Endothelial cell of umbilical vein (primary cell): Measurements from ENCODE around the gene ORMDL3.

ENCODE experiments used
- CTCF ChIP-seq, 2 donors: IDR thresholded peaks; 1 replicate in 1 of 2; 2 replicates in 1 of 2; pipeline ENCODE4 v1.5.1; 2011; ENCODE audit warnings: low read length in 2 of 2, mild to moderate bottlenecking in 2 of 2, moderate library complexity in 2 of 2, control low read depth in 1 of 2, inconsistent platforms in 1 of 2, low read depth in 1 of 2; ENCODE audit not compliant: insufficient read depth in 1 of 2; ENCODE audit errors: extremely low read depth in 1 of 2
- MAX ChIP-seq: IDR thresholded peaks from 2 replicates; pipeline ENCODE4 v1.6.1; 2011; ENCODE audit not compliant: insufficient read depth, insufficient read length
- MYC ChIP-seq: IDR thresholded peaks from one replicate; pipeline ENCODE4 v1.6.1; 2011; ENCODE audit warnings: mild to moderate bottlenecking, low read depth, low read length
- POLR2A ChIP-seq: IDR thresholded peaks from 2 replicates; pipeline ENCODE4 v1.6.1; 2012; ENCODE audit warnings: low read depth, mild to moderate bottlenecking, control low read depth, low read length
- POLR2AphosphoS5 ChIP-seq: IDR thresholded peaks from 2 replicates; pipeline ENCODE4 v1.6.1; 2012; ENCODE audit warnings: low read depth, mild to moderate bottlenecking, control low read depth, low read length, moderate library complexity; ENCODE audit not compliant: insufficient read depth

- no peak for TF ChIP-seq POLR2A
- TF ChIP-seq CTCF (IDR thresholded peaks at IDR 0.05; ENCODE audit: extremely low read depth in 1 of 2, insufficient read depth in 1 of 2, low read depth in 1 of 2, low read length in 2 of 2): no peak
- TF ChIP-seq MYC: no peak
- no peak for TF ChIP-seq MAX
- no peak for TF ChIP-seq POLR2AphosphoS5
Observed at GRCh38 chr17:39965017-39965699, 37.8 kb upstream of the ORMDL3 start.
